Panc1 (cell line): ENCODE measurements around the gene MED17. TPM values are rescaled to one million over a fixed set of nuclear protein-coding genes. Genes with fewer than 3 reads are reported as not detected.
A peak's percentile ranks its signal among the peaks of the same experiment; 100 is the strongest.

Experiments
- ATAC-seq: fragments of 200-7000 bp; cut with Tn5 transposase; 2 replicates; pipeline ENCODE4 v1.9.1; 2020; ENCODE audit warnings: mild to moderate bottlenecking, moderate library complexity
- BruUV-seq: library from RNA; stranded (reverse); fragments of 400-500 nt; replicated peaks from 2 replicates; lab custom pipeline; 2021; lab: Mats Ljungman, UMichigan
- CTCF ChIA-PET: fragments of 300-600 bp; sonication (Branson Sonifier 250); formaldehyde crosslinking; loops from one replicate; lab custom pipeline; 2022; ENCODE audit warnings: antibody characterized with exemption; lab: Charles Lee
- POLR2A ChIA-PET: fragments of 300-600 bp; sonication (Branson Sonifier 250); formaldehyde crosslinking; loops from one replicate; lab custom pipeline; 2022; ENCODE audit warnings: antibody characterized with exemption; lab: Charles Lee
- DNase-seq: peaks from one replicate; pipeline ENCODE4 v3.0.0-alpha.2; 2010; ENCODE audit warnings: low read depth, low spot score
- H3K27ac ChIP-seq: 2 replicates; pipeline ENCODE4 v1.5.1; 2011; ENCODE audit warnings: mild to moderate bottlenecking, low read length, inconsistent platforms
- H3K27me3 ChIP-seq: fragments of 200-500 bp; sonication (Bioruptor generic); 2 replicates; pipeline ENCODE4 v1.6.0; 2014; ENCODE audit warnings: low read length, inconsistent platforms; ENCODE audit not compliant: control insufficient read depth, insufficient read depth
- H3K36me3 ChIP-seq: fragments of 200-500 bp; sonication (Bioruptor generic); 2 replicates; pipeline ENCODE4 v1.5.1; 2014; ENCODE audit warnings: inconsistent platforms, mild to moderate bottlenecking, low read length, moderate library complexity; ENCODE audit not compliant: control insufficient read depth, insufficient read depth
- H3K4me1 ChIP-seq: 2 replicates; pipeline ENCODE4 v1.5.1; 2011; ENCODE audit warnings: inconsistent platforms, mild to moderate bottlenecking, low read length, moderate library complexity; ENCODE audit not compliant: control insufficient read depth, insufficient read depth
- H3K4me3 ChIP-seq, 2 experiments: 2 replicates each; pipeline ENCODE4 v1.5.1; 2011 to 2012; ENCODE audit warnings: low read depth in 2 of 2, low read length in 2 of 2, mild to moderate bottlenecking in 2 of 2, inconsistent platforms in 1 of 2, moderate library complexity in 1 of 2
- H3K9me3 ChIP-seq: fragments of 200-500 bp; sonication (Bioruptor generic); 2 replicates; pipeline ENCODE4 v1.5.1; 2014; ENCODE audit warnings: low read depth, mild to moderate bottlenecking, inconsistent platforms, low read length, moderate library complexity; ENCODE audit not compliant: control insufficient read depth, insufficient read depth
- CTCF ChIP-seq: fragments of 450-650 bp; IDR thresholded peaks from 2 replicates; pipeline ENCODE4 v1.5.1; 2017; ENCODE audit warnings: mild to moderate bottlenecking
- POLR2AphosphoS5 ChIP-seq: IDR thresholded peaks from 2 replicates; pipeline ENCODE4 v1.6.1; 2012; ENCODE audit warnings: mild to moderate bottlenecking, low read depth, low read length, moderate library complexity
- SIN3A ChIP-seq: IDR thresholded peaks from 2 replicates; pipeline ENCODE4 v1.6.1; 2012; ENCODE audit warnings: low read depth, mild to moderate bottlenecking, low read length, moderate library complexity, borderline replicate concordance; ENCODE audit not compliant: insufficient read depth
- TCF7L2 ChIP-seq: IDR thresholded peaks from 2 replicates; pipeline ENCODE4 v1.6.1; 2011; ENCODE audit warnings: mild to moderate bottlenecking, low read depth, low read length, inconsistent platforms
- in situ Hi-C: cut with HindIII; loops from 2 replicates; pipeline ENCODE4 v1.10.0; 2016; ENCODE audit warnings: low sequenced_read_pairs, low pct_unique_long_range_greater_than_20kb
- intact Hi-C: fragments of 100-400 bp; cut with micrococcal nuclease; formaldehyde crosslinking; loops from one replicate; pipeline ENCODE4 v1.10.0; 2022; ENCODE audit not compliant: unreplicated experiment
- total RNA-seq: library from RNA; stranded (reverse); gene quantifications from one replicate; pipeline ENCODE4 v1.2.1, GENCODE V29; 2021; ENCODE audit not compliant: unreplicated experiment
- TF ChIP-seq, protein P1 (sequence below), 2 experiments: IDR thresholded peaks; 2 replicates each; pipeline ENCODE4 v1.6.1; 2011 to 2012; ENCODE audit warnings: low read depth in 2 of 2, control low read depth in 1 of 2, low read length in 1 of 2, mild to moderate bottlenecking in 1 of 2, moderate library complexity in 1 of 2; ENCODE audit not compliant: insufficient read depth in 1 of 2

MED17 gene
- total RNA-seq, 1 experiment from 2014 or later = 52.4 TPM

- H3K4me3 ChIP-seq = no peak overlapping the region
- no peaks in the 10 kb centered on the region for H3K9me3 ChIP-seq
- ATAC-seq = no peak
- CTCF ChIA-PET = no interaction called here
- intact Hi-C loops = no loop called here
- H3K36me3 ChIP-seq = peaks cover 61% of the 10 kb centered on the region
- H3K27me3 ChIP-seq = no peaks in the 10 kb centered on the region
- no peaks in the 10 kb centered on the region for H3K4me1 ChIP-seq
- in situ Hi-C loops = no loop called here
- no peak for DNase-seq
- TSS peak; percentile 9 for BruUV-seq
- TF ChIP-seq TCF7L2 (no peak), CTCF (no peak), POLR2AphosphoS5 (no peak), SIN3A (no peak)
- TF ChIP-seq, protein P1, sequence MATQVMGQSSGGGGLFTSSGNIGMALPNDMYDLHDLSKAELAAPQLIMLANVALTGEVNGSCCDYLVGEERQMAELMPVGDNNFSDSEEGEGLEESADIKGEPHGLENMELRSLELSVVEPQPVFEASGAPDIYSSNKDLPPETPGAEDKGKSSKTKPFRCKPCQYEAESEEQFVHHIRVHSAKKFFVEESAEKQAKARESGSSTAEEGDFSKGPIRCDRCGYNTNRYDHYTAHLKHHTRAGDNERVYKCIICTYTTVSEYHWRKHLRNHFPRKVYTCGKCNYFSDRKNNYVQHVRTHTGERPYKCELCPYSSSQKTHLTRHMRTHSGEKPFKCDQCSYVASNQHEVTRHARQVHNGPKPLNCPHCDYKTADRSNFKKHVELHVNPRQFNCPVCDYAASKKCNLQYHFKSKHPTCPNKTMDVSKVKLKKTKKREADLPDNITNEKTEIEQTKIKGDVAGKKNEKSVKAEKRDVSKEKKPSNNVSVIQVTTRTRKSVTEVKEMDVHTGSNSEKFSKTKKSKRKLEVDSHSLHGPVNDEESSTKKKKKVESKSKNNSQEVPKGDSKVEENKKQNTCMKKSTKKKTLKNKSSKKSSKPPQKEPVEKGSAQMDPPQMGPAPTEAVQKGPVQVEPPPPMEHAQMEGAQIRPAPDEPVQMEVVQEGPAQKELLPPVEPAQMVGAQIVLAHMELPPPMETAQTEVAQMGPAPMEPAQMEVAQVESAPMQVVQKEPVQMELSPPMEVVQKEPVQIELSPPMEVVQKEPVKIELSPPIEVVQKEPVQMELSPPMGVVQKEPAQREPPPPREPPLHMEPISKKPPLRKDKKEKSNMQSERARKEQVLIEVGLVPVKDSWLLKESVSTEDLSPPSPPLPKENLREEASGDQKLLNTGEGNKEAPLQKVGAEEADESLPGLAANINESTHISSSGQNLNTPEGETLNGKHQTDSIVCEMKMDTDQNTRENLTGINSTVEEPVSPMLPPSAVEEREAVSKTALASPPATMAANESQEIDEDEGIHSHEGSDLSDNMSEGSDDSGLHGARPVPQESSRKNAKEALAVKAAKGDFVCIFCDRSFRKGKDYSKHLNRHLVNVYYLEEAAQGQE (IDR thresholded peaks at IDR 0.05; ENCODE audit: insufficient read depth in 1 of 2, low read depth in 2 of 2, low read length in 1 of 2) = no peak
- no peak overlapping the region for H3K27ac ChIP-seq
- POLR2A ChIA-PET = no interaction called here
Measured at GRCh38 chr11:93804879-93805278, 20.8 kb downstream of the MED17 start.

- intact Hi-C loops = no loop called here
- BruUV-seq = no TSS peak
- DNase-seq = no peak
- no peak for TF ChIP-seq CTCF
- TF ChIP-seq SIN3A = no peak
- no peak for TF ChIP-seq POLR2AphosphoS5
- TF ChIP-seq, protein P1 (IDR thresholded peaks at IDR 0.05; ENCODE audit: insufficient read depth in 1 of 2, low read depth in 2 of 2, low read length in 1 of 2) = no peak
- TF ChIP-seq TCF7L2 = no peak
- Histone ChIP-seq H3K36me3 (peaks cover 64% of the 10 kb centered on the region), H3K9me3 (no peaks in the 10 kb centered on the region), H3K4me3 (no peak overlapping the region), H3K27me3 (no peaks in the 10 kb centered on the region), H3K4me1 (no peaks in the 10 kb centered on the region), H3K27ac (no peak overlapping the region)
- POLR2A ChIA-PET = no interaction called here
- in situ Hi-C loops = no loop called here
- CTCF ChIA-PET = no interaction called here
- no peak for ATAC-seq
Measured at GRCh38 chr11:93807980-93808379, 23.9 kb downstream of the MED17 start.
